DMS114 treated with DMSO at 0.1 percent for 48 hours (cell line): ENCODE data around the gene SLC26A9.

ENCODE experiments used
- DNase-seq: peaks from one replicate; lab custom pipeline; 2025; ENCODE audit not compliant: unreplicated experiment; lab: John Stamatoyannopoulos, UW

Gene SLC26A9, protein sequence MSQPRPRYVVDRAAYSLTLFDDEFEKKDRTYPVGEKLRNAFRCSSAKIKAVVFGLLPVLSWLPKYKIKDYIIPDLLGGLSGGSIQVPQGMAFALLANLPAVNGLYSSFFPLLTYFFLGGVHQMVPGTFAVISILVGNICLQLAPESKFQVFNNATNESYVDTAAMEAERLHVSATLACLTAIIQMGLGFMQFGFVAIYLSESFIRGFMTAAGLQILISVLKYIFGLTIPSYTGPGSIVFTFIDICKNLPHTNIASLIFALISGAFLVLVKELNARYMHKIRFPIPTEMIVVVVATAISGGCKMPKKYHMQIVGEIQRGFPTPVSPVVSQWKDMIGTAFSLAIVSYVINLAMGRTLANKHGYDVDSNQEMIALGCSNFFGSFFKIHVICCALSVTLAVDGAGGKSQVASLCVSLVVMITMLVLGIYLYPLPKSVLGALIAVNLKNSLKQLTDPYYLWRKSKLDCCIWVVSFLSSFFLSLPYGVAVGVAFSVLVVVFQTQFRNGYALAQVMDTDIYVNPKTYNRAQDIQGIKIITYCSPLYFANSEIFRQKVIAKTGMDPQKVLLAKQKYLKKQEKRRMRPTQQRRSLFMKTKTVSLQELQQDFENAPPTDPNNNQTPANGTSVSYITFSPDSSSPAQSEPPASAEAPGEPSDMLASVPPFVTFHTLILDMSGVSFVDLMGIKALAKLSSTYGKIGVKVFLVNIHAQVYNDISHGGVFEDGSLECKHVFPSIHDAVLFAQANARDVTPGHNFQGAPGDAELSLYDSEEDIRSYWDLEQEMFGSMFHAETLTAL

DNA sequence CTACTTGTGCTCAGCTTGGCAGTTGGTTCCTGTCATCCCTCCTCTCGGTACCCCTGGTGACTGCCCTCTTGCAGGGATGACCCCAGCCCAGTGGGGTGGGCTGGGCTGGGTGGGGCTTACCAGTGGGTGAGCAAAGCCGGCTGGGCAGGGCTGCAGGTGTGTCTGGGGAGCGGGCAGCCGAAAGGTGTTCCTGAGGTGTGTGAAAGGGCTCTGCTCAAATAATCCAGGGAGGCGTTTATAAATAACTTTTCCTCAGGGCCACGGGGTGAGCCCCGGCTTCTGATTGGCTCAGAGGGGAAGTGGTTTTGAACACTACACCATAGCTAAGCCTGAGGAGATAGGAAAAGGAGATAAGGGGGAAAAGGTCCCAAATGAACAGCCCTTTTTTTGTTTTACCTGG lies at the start of gene SLC26A9:
Gene SLC26A9 (minus strand): TSS at position 212 of the 400 bp plus-strand sequence. CDS start 7,636 bp downstream, outside the sequence.
- DNase-seq = no peak

DNA sequence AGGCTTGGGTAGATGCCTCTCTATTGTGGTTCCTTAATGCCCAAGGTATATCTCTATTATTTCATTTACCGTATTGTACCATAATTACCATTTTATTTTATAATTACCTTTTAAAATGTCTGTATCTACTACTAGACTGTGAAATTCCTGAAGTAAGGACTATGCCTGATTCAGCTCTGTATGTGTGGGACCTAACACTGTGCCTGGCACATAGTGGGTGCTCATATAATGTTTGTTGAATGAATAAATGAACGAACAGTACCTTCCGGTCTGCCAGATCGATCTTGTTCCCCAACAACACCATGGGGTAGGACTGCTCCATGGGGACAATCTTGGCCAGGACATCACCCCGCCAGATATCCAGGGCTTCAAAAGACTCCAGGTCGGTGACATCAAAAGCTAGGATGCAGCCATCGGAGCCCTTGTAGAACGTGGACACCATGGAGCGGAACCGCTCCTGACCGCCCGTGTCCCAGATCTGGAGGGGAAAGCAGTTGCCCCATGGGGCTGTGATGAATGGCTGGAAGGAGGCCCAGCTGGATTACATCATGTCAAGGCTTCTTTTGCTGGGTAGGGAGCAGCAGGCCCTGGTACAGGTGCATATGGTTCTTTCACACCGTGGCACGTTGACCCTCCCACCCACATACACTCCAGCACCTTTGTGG lies 49.1 kb upstream of the SLC26A9 start:
- DNase-seq = no peak

DNA sequence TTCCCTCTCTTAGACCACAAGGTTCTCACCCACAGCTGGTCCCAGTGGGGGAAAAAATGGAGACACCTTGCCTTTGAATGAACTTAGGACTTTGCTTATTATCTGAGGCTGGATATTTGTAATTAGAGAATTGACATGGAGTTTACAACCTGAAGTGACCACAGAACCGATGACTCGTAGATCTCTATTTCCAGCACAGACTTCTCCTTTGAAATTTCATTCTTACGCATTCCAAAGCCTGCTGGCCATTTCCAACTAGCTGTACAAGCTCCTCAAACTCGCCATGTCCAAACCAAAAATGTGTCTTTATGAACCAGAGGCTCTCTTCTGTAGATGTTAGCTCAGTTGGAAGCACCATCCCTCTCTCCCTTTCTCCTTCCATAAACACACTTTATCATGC lies 48.0 kb upstream of the SLC26A9 start:
- no peak for DNase-seq

DNA sequence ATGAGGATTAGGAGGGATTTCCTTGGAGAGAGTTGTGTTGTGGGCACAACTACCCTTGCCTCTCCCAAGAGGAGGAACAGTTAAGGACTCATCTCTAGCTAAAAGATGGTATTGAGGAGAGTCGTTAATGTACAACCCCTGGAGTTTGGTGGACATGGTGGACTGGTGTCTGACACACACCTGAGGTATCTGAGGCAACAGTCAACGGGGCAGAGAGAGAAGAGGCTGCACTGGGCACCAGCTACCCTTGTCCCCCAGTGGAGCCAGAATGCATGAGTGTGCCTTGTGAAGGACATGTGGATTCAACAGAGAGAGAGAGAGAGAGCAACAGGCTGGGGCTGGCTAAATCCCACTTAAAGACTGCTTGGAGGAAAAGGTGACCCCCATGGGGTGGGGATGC lies 47.0 kb upstream of the SLC26A9 start:
- DNase-seq = no peak

DNA sequence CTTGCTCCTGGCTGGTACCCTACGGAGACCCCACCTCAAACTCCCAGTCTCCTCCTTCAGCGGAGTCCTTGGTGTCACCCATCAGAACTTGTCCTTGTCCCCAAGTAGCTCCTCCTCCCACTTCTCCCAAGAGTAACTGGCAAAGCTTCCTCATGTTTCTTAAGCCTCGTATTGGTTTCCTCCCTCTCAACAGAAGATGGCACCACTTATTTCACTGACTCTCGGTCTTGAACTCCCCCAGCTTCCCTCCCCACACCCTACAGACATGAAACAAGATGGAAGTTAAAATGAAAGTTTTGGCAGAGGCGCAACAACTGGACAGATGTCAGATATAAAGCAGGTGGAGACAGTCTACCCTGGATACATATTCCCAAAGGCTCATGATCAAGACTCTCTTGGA lies 46.5 kb upstream of the SLC26A9 start:
- DNase-seq = no peak

DNA sequence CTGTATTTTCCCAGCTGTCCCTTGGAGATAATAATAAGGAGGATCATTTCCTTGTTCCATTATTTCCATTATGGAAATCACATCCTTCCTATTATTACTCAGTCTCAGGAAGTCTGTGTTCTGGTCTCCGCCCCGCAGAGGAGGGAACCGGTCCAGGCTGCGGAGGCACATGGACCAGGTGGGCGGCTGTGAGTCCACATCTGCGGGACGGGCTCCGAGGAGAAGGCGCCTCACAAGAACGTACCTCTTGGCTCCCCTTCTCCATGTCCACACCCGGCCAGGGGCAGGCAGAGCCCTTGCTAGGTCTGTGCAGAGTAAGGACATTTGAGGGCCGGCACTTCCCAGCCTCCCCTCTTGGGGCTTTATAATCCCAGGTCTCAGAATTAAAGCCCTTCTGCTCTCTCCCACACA lies 45.3 kb upstream of the SLC26A9 start:
- DNase-seq = no peak

DNA sequence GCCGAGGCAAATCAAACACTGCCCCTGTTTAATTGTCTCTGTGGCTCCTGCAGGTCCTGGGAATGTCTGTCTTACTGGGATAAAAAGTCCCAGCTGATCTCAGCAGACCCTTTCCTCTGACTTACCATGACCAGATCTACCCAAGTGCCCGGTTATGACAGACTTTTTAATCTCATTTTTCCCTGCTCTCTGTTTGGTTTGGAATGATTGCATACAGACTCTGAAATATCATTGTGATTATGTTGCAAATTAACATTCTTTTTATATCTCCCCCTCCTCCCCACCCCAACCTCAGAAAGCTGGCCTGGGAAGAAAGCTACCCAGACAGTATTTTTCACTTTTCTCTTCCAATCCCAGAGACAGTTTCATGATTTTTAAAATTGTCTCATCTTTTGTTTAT lies 43.6 kb upstream of the SLC26A9 start:
- DNase-seq = no peak

DNA sequence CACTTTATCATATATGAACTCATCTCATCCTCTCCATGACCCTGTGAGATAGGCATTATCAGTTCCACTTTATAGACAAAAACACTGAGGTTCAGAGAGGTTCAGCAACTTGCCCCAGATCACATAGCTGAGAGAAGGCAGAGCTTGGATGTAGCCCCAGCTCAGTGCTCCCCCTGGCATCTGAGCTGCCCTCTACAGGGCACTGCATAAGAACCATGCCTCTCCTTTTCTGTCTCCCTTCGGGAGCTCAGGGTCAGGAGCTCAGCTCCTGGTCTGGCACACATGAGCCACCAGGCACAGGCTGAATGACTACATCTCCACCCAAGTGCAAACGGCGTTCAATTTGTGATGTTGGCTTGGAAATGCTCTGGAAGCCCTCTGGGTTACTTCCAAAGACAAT lies 43.0 kb upstream of the SLC26A9 start:
- no peak for DNase-seq

DNA sequence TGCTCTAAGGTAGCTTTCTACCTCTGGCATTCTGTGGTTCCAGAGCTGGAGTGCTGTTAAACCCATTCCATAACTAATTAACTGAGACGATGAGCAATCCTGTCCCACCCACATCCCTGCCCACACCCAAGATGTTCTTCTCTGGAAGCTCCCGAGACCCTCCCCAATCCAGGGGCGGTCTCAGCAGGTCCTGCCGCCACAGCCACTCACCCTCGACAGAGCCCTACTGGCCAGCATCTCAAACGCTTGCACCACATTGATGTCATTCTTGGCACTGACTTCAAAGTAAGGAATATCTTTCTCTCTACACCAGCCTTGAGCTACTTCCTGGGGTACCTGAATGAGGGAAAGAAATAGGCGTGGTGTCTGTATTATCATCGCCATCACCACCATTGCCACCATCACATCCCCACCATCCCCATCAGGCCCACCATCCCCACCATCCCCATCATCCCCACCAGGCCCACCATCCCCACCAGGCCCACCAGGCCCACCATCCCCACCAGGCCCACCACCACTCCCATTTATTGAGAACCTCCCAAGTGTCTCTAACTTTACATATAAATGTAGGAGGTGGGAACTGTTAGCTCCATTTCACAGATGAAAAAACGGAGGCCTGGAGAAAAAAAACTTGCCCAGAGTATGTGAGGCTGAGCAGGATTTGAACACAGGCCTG lies 42.2 kb upstream of the SLC26A9 start:
- DNase-seq = no peak

DNA sequence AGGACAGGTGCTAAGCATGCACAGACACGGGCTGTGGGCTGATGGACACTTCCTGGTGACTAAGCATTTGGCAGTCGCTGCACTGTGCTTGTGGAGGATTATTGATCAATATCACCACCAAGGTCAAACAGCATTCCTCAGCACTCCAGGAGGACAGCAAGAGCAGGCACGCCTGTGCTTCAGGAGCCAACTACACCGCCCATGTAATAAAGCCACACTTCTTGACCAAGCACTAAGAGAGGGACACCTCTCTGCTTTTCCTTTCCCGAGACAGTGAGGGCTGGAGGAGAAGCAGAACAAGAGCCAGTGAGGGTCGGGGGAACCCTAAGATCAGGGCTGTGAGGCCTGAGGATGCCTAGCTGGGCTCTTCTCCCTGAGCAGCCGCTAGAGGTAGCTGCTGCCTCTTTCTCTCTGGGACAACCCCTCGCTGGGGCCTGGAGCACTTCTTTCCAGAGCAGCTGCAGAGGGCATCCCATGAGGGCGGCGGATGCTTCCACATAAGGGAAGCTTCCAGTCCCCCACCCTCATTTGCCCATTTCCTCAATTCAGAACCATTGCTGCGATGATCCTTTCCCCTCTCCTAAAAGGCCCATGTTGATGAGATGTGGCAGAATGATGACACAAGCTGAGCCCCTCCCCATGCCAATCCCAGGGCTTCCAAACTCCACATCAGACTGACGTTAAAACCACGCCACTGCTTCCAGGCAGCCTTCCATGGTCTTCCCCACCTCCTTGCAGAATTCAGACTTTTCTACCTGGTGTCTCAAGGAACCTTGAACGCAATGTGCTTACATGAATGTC lies 40.9 kb upstream of the SLC26A9 start:
- peak; percentile 28 for DNase-seq

DNA sequence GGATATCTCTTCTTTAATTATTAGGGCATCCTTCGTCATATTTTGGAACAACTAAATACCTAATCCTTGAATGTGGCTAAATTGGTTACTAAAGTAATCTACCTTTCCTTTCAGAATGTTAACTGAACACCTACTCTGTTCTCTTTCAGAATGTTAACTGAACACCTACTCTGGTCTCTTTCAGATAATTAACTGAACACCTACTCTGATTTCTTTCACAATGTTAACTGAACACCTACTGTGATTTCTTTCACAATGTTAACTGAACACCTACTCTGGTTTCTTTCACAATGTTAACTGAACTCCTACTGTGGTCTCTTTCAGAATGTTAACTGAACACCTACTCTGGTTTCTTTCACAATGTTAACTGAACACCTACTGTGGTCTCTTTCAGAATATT lies 38.0 kb upstream of the SLC26A9 start:
- DNase-seq = no peak

DNA sequence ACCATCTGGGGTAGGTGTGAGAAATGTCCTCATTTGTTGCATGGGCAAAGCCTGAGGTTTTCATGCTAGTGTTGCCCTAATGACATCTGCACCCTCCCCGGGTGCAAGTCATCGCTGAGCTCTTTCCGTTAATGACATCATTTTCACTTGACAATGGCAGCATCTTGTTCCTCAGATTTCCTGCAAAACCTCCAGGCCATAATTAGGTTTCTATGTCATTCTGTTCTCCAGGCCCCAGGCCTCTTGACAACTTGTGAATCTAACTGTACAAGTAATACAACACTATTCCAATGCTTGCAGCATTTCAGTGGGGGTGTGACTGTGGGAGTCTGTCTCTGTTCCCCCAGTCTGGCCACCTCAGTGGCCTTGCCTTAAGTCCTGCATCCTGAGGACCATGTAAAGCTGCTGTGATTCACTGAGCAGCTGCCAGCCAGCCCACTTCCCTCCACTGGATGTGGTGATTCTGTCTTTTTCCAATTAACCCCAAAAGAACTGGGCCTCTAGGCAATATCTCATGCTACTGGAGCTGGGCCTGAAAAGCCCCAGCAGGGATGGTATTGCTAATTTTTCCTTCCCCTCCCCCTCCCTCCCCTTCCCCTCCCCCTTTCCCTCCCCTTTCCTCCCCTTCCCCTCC lies 37.1 kb upstream of the SLC26A9 start:
- no peak for DNase-seq

DNA sequence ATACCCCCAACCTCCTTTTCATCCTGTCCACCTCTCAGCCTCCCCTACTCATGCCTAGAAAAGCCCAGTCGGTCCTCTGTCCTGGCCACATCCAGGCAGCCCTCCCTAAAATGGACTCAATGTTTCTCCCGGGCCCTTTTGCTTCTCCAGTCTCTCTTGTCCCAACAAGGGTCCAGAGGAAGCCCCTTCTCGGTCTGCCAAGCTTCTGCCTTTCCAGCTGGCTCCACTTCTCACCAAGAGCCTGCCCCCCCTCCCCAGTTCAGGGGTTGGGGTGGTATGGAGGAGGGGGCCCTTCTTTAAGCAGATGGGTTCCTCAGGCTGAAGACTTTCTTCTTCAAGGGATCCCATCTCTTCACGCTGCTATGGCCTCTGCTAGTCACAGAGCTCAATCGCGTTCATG lies 36.0 kb upstream of the SLC26A9 start:
- no peak for DNase-seq

DNA sequence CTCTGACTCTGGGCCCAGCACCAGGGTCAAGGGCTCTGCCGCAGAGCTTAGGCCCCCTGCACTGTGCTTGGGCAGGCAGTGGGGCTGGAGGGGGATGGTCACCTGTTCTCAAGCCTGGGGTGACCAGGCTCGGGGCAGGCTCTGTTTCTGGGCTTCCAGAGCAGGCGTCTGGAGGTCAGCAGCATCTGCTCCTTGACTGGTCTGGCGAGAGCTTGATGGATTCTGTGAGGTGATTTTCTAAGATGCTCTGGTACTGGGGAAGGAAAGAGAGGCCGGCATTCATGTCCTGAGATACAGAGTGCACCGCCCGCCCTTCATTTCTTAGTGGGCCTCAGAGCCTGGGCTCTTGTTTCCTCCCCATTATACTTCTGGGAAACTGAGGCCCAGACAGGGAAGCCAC lies 35.4 kb upstream of the SLC26A9 start:
- DNase-seq = no peak

DNA sequence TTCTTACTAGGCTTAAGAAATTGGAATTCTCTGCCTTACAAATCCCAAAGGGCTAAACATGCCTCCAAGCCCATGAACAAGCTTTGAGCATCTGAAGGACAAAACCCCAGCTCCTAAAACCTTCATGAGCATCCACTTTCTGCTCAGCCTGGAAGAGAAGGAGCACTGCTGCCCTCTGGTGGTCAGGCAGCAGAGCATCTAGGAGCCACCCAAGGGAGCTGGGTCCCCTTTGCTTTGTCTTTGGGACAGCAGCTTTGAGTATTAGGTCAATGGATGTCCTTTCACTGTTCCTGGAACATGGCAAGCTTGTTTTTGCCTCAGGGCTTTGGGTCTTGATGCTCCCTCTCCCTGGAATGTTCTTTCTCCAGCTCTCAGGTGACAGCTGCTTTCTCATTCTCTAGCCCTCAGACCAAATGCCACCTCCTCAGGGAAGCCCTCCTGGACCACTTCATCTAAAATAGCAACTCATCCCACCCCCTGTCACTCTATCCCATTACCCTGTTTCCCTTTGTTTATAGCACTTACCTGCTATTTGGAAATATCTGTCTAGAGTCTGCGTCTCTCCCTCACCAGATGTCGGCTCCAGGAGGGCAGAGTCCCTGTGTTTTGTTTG lies 34.3 kb upstream of the SLC26A9 start:
- peak; percentile 65 for DNase-seq

DNA sequence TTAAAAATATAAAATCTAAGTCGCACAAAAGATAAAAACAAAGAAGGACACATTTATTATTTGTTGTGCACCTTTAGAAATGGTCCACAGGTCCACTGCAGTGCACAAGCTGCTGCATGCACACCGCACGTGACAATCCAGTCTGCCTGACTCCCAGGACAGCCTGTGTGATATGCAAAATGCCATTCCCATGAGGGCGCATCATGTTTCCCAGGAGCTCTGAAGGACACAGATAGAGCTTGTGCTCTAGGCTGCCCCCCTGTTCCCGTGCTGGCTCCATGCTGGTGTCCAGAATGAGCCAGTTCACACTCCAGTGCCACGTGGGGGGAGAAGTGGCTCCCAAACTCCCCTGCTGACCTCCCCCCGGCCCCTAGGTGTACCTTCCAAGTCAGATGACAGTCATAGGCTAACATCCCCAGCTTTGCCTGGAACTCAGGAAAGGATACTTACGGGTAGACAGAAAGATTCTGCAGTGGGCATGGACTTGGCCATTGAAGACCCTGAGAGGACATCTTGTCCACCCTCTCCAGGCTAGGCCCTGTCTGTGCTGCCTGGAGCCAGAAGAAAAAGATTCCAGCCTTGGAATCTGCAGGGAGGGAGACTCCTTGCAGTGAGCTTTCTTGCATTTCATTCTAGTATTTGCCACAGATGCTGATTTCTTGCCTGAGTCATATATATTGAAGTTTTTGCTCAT lies 33.6 kb upstream of the SLC26A9 start:
- DNase-seq = no peak

DNA sequence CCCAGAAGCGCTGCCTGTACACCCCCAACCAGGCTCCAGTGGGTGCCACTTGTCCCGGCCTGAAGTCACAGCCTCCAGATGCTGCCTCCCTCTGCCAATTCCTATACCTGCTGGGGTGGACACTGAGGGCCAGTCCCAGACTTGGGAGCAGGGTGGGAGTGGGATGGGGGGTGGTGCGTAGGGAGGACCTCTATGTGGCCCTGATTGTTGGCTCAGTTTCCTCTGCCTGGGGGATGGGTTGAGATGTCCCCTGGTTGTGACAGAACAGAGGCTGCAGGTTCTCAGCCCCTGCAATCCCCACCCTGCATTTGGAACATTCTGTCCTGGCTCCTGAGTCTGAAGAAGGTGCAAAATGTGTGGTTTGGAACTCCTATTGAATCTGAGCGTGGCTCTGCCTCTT lies 32.8 kb upstream of the SLC26A9 start:
- DNase-seq = no peak

DNA sequence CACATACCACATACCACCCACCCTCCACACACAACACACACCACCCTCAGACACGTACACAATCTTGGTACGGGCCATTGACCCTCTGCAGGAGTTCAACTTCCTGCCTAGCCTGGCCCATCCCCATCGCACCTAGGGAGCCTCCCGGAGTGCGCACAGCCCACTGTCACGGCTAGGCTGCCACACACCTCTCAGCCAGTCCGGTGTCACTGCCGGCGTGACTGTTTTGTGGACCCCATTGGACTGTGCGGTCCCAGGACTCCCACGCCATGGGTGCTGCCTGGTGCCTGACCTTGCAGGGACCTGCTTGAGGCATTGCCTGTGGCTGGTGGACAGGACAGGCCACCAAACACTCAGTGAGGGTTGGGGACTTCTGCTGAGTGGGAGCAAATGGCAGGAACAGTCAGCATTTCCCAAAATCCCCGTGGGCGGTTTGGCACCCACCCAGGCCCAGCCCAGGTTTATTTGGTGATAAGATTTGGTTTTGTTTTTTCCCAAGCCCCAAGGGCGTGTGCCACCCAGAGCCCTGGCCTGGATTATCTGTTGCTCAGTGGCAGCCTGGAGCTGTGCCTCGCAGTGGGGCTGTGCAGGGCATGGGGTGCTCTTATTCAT lies 32.2 kb upstream of the SLC26A9 start:
- DNase-seq = no peak

DNA sequence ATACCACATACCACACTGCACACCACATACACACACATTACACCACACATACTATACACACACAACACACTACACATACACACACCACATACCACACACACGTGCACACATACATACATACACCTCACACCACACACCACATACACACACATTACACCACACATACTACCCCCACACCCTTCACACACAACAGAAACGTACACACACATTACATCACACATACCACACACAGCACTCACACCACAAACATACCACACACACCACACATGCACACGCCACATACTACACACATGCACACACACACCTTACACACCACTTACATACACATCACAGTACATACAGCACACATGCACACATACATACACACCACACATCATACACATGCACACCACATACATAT lies 31.5 kb upstream of the SLC26A9 start:
- DNase-seq = no peak
